ENCODE results near the gene MTUS2.

Gene MTUS2

DNA sequence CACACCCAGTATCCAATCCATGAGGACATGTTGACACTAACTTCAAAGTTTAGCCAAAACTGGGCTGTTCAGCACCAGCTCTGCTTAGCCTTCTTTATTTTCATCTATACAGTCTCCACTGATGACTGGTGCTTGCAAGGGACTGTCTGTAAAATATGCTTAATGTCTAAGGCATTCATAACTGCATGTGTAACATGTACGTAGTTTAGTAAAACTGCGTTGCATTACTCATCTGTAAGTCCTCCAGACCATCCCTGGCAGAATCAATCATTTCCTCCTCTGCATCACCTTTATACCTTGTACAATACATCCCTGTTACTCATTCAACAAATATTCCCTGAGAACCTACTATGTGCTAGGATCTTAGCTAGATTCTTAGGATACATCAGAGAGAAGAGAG lies 362.1 kb downstream of the MTUS2 start:
- TF ChIP-seq, protein P1, sequence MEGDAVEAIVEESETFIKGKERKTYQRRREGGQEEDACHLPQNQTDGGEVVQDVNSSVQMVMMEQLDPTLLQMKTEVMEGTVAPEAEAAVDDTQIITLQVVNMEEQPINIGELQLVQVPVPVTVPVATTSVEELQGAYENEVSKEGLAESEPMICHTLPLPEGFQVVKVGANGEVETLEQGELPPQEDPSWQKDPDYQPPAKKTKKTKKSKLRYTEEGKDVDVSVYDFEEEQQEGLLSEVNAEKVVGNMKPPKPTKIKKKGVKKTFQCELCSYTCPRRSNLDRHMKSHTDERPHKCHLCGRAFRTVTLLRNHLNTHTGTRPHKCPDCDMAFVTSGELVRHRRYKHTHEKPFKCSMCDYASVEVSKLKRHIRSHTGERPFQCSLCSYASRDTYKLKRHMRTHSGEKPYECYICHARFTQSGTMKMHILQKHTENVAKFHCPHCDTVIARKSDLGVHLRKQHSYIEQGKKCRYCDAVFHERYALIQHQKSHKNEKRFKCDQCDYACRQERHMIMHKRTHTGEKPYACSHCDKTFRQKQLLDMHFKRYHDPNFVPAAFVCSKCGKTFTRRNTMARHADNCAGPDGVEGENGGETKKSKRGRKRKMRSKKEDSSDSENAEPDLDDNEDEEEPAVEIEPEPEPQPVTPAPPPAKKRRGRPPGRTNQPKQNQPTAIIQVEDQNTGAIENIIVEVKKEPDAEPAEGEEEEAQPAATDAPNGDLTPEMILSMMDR (IDR thresholded peaks at IDR 0.05) = no peak
- no peak overlapping the region for H3K27ac ChIP-seq
- H3K36me3 ChIP-seq = no peaks in the 10 kb centered on the region
- peaks cover 5% of the 10 kb centered on the region for H3K9me3 ChIP-seq
- no peak overlapping the region for H3K4me3 ChIP-seq (ENCODE audit: low read depth in 1 of 2, low read length in 1 of 2)
- H3K4me1 ChIP-seq (ENCODE audit: control insufficient read depth in 1 of 2, insufficient read depth in 1 of 2, low read depth in 1 of 2, low read length in 1 of 2) = no peaks in the 10 kb centered on the region
- H3K27me3 ChIP-seq = no peaks in the 10 kb centered on the region

- H3K4me3 ChIP-seq (ENCODE audit: low read depth in 1 of 2, low read length in 1 of 2) = no peak overlapping the region
- H3K27ac ChIP-seq = no peak overlapping the region
- TF ChIP-seq, protein P1 (IDR thresholded peaks at IDR 0.05) = no peak
Observed at GRCh38 chr13:29185926-29186325, 365.8 kb downstream of the MTUS2 start.

GRCh38 chr13:29187584-29187983 lies 367.4 kb downstream of the MTUS2 start:
- H3K4me1 ChIP-seq (ENCODE audit: control insufficient read depth in 1 of 2, insufficient read depth in 1 of 2, low read depth in 1 of 2, low read length in 1 of 2) = no peaks in the 10 kb centered on the region
- H3K9me3 ChIP-seq = peaks cover 5% of the 10 kb centered on the region
- TF ChIP-seq, protein P1 (IDR thresholded peaks at IDR 0.05) = no peak
- H3K27ac ChIP-seq = no peak overlapping the region
- H3K27me3 ChIP-seq = no peaks in the 10 kb centered on the region
- no peak overlapping the region for H3K4me3 ChIP-seq (ENCODE audit: low read depth in 1 of 2, low read length in 1 of 2)
- no peaks in the 10 kb centered on the region for H3K36me3 ChIP-seq

More at GRCh38 chr13:29185926-29186325, 365.8 kb downstream of the MTUS2 start:
- peaks cover 5% of the 10 kb centered on the region for H3K9me3 ChIP-seq
- no peaks in the 10 kb centered on the region for H3K27me3 ChIP-seq
- no peaks in the 10 kb centered on the region for H3K36me3 ChIP-seq
- H3K4me1 ChIP-seq (ENCODE audit: control insufficient read depth in 1 of 2, insufficient read depth in 1 of 2, low read depth in 1 of 2, low read length in 1 of 2) = no peaks in the 10 kb centered on the region

DNA sequence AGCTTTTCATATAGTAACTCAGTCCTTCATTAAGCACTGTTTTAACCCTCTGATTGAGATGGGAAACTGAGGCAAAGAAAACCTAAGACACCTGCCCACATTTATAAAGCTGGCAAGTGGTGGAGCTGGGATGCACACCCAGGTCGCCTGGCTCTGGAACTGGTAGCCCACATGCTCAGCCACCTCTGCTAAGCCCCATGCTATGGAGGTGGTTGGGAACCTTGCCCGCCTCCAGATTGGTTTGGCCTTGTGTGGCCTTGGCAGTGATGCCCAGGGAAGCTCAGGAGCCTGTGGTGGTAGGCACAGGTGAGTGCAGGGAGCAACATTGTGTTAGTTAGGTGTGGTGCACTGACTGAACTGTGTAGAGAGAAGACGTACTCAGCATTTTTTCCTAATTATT lies 370.2 kb downstream of the MTUS2 start:
- Histone ChIP-seq H3K4me1 (ENCODE audit: control insufficient read depth in 1 of 2, insufficient read depth in 1 of 2, low read depth in 1 of 2, low read length in 1 of 2) (no peaks in the 10 kb centered on the region), H3K4me3 (ENCODE audit: low read depth in 1 of 2, low read length in 1 of 2) (no peak overlapping the region), H3K9me3 (no peaks in the 10 kb centered on the region), H3K27ac (no peak overlapping the region), H3K36me3 (no peaks in the 10 kb centered on the region), H3K27me3 (no peaks in the 10 kb centered on the region)
- TF ChIP-seq, protein P1 (IDR thresholded peaks at IDR 0.05) = no peak

DNA sequence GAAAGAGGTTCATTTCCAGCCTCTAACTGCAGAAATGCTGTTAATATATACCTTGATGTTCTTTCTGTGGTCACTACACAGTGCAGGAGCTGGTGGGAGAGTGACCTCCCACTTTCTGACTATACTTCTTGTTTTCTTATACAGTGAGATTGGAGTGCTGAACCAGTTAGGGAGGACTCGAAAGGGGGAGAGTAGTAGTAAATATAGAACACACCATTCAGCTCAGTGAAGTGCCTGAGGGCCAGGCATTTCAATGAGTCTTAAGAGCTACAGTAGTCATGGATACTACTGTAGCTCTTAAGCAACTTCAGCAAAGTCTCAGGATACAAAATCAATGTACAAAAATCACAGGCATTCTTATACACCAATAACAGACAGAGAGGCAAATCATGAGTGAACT lies 372.9 kb downstream of the MTUS2 start:
- no peak overlapping the region for H3K4me3 ChIP-seq (ENCODE audit: low read depth in 1 of 2, low read length in 1 of 2)
- no peaks in the 10 kb centered on the region for H3K36me3 ChIP-seq
- H3K27ac ChIP-seq = no peak overlapping the region
- no peaks in the 10 kb centered on the region for H3K4me1 ChIP-seq (ENCODE audit: control insufficient read depth in 1 of 2, insufficient read depth in 1 of 2, low read depth in 1 of 2, low read length in 1 of 2)
- no peaks in the 10 kb centered on the region for H3K9me3 ChIP-seq
- TF ChIP-seq, protein P1 (IDR thresholded peaks at IDR 0.05) = no peak
- no peaks in the 10 kb centered on the region for H3K27me3 ChIP-seq

GRCh38 chr13:29195456-29195855 lies 375.3 kb downstream of the MTUS2 start:
- Histone ChIP-seq H3K27me3 (no peaks in the 10 kb centered on the region), H3K4me3 (ENCODE audit: low read depth in 1 of 2, low read length in 1 of 2) (no peak overlapping the region), H3K9me3 (no peaks in the 10 kb centered on the region), H3K36me3 (no peaks in the 10 kb centered on the region), H3K27ac (no peak overlapping the region), H3K4me1 (ENCODE audit: control insufficient read depth in 1 of 2, insufficient read depth in 1 of 2, low read depth in 1 of 2, low read length in 1 of 2) (no peaks in the 10 kb centered on the region)
- TF ChIP-seq, protein P1 (IDR thresholded peaks at IDR 0.05) = no peak
